Neural cell (in vitro differentiated cells): ENCODE measurements around the gene WNT7B. TPM values are rescaled to one million over a fixed set of nuclear protein-coding genes. Genes with fewer than 3 reads are reported as not detected.

Experiments used
- H2AFZ ChIP-seq: fragments of 200-600, 300-800 bp; sonication (generic), shearing (Covaris generic); 2 replicates; pipeline ENCODE4 v1.6.0; 2014; ENCODE audit warnings: low read depth, mild to moderate bottlenecking, antibody characterized with exemption, low read length, moderate library complexity
- H3F3A ChIP-seq: fragments of 200-600 bp; shearing (Covaris generic); 2 replicates; pipeline ENCODE4 v1.6.1; 2016; ENCODE audit warnings: mild to moderate bottlenecking, moderate library complexity, mixed read lengths, antibody characterized with exemption, low read length; ENCODE audit not compliant: insufficient read depth, poor library complexity, severe bottlenecking
- H3K27ac ChIP-seq: fragments of 200-600, 300-800 bp; sonication (generic), shearing (Covaris generic); 2 replicates; pipeline ENCODE4 v1.5.1; 2014; ENCODE audit warnings: mild to moderate bottlenecking, low read length, moderate library complexity
- H3K27me3 ChIP-seq: fragments of 300-800, 200-600 bp; sonication (generic), shearing (Covaris generic); 2 replicates; pipeline ENCODE4 v1.6.0; 2014; ENCODE audit warnings: mild to moderate bottlenecking, low read depth, low read length, moderate library complexity; ENCODE audit not compliant: insufficient read depth
- H3K36me3 ChIP-seq: fragments of 300-800, 200-600 bp; sonication (generic), shearing (Covaris generic); 2 replicates; pipeline ENCODE4 v1.5.1; 2014; ENCODE audit warnings: mild to moderate bottlenecking, antibody characterized with exemption, low read length, moderate library complexity; ENCODE audit not compliant: insufficient read depth
- H3K4me2 ChIP-seq: fragments of 300-800, 200-600 bp; sonication (generic), shearing (Covaris generic); 2 replicates; pipeline ENCODE4 v1.6.0; 2014; ENCODE audit warnings: mild to moderate bottlenecking, low read length
- H3K4me3 ChIP-seq: fragments of 300-800, 200-600 bp; sonication (generic), shearing (Covaris generic); 2 replicates; pipeline ENCODE4 v1.5.1; 2014; ENCODE audit warnings: mild to moderate bottlenecking, low read length, moderate library complexity
- H3K79me2 ChIP-seq: fragments of 200-600 bp; shearing (Covaris generic); replicated peaks from 2 replicates; pipeline ENCODE4 v1.6.0; 2014; ENCODE audit warnings: mild to moderate bottlenecking, low read length, moderate library complexity; ENCODE audit not compliant: insufficient read depth
- H3K9ac ChIP-seq: fragments of 300-800, 200-600 bp; sonication (generic), shearing (Covaris generic); 2 replicates; pipeline ENCODE4 v1.6.1; 2016; ENCODE audit warnings: mild to moderate bottlenecking, low read length, mixed read lengths
- H3K9me2 ChIP-seq: fragments of 200-600 bp; shearing (Covaris generic); 2 replicates; pipeline ENCODE4 v1.6.1; 2016; ENCODE audit warnings: mild to moderate bottlenecking, low read length, mixed read lengths; ENCODE audit not compliant: insufficient read depth
- H3K9me3 ChIP-seq: fragments of 200-600, 300-800 bp; sonication (generic), shearing (Covaris generic); 2 replicates; pipeline ENCODE4 v1.6.1; 2016; ENCODE audit warnings: mild to moderate bottlenecking, mixed run types, low read length, moderate library complexity, mixed read lengths
- H4K20me1 ChIP-seq: fragments of 200-600 bp; shearing (Covaris generic); 2 replicates; pipeline ENCODE4 v1.6.1; 2016; ENCODE audit warnings: mild to moderate bottlenecking, mixed run types; ENCODE audit not compliant: insufficient read depth
- EP300 ChIP-seq: fragments of 450-650 bp; conservative IDR thresholded peaks from 2 replicates; pipeline ENCODE4 v1.6.1; 2014; ENCODE audit warnings: antibody characterized with exemption, mild to moderate bottlenecking, moderate library complexity; ENCODE audit not compliant: poor library complexity, severe bottlenecking
- EZH2 ChIP-seq: fragments of 200-600, 300-800 bp; shearing (Covaris generic), sonication (generic); IDR thresholded peaks from 2 replicates; pipeline ENCODE4 v1.6.1; 2014; ENCODE audit warnings: antibody characterized with exemption, low read length, borderline replicate concordance, mild to moderate bottlenecking; ENCODE audit not compliant: insufficient read depth, poor library complexity, severe bottlenecking
- MXI1 ChIP-seq: fragments of 450-650 bp; conservative IDR thresholded peaks from 2 replicates; pipeline ENCODE4 v1.6.1; 2014; ENCODE audit warnings: antibody characterized with exemption, mild to moderate bottlenecking; ENCODE audit not compliant: poor library complexity, severe bottlenecking
- POLR2AphosphoS5 ChIP-seq: IDR thresholded peaks from 2 replicates; pipeline ENCODE4 v1.6.1; 2012
- RAD21 ChIP-seq: fragments of 450-650 bp; conservative IDR thresholded peaks from 2 replicates; pipeline ENCODE4 v1.6.1; 2014; ENCODE audit warnings: antibody characterized with exemption, mild to moderate bottlenecking, moderate library complexity
- REST ChIP-seq: IDR thresholded peaks from 2 replicates; pipeline ENCODE4 v1.6.1; 2012; ENCODE audit warnings: borderline replicate concordance
- SMC3 ChIP-seq: fragments of 450-650 bp; conservative IDR thresholded peaks from 2 replicates; pipeline ENCODE4 v1.6.1; 2014; ENCODE audit warnings: antibody characterized with exemption, mild to moderate bottlenecking, moderate library complexity; ENCODE audit not compliant: poor library complexity
- TAF1 ChIP-seq: IDR thresholded peaks from 2 replicates; pipeline ENCODE4 v1.6.1; 2012; ENCODE audit warnings: low read depth
- polyA plus RNA-seq: library from polyadenylated mRNA; depleted of rRNA; stranded (reverse); fragments of >200 nt; gene quantifications from 2 replicates; pipeline ENCODE4 v1.2.3, GENCODE V29; 2014
- TF ChIP-seq, protein P1 (sequence below): fragments of 450-650 bp; IDR thresholded peaks from 2 replicates; pipeline ENCODE4 v1.5.1; 2014; ENCODE audit warnings: antibody characterized with exemption, mild to moderate bottlenecking, moderate library complexity; ENCODE audit not compliant: poor library complexity, severe bottlenecking

The WNT7B gene
- polyA plus RNA-seq, 1 donor from 2014 or later: 0.16 TPM

- Histone ChIP-seq H3K4me3 (no peak overlapping the region), H3K27me3 (no peaks in the 10 kb centered on the region), H3K27ac (no peak overlapping the region), H3K9me2 (no peaks in the 10 kb centered on the region), H3F3A (no peaks in the 10 kb centered on the region), H3K79me2 (no peaks in the 10 kb centered on the region), H3K9me3 (no peaks in the 10 kb centered on the region), H4K20me1 (no peaks in the 10 kb centered on the region), H3K9ac (no peak overlapping the region), H3K36me3 (no peaks in the 10 kb centered on the region), H2AFZ (no peak overlapping the region), H3K4me2 (no peak overlapping the region)
- TF ChIP-seq EZH2 (no peak), EP300 (no peak), MXI1 (no peak), REST (no peak), RAD21 (no peak), TAF1 (no peak), SMC3 (no peak), POLR2AphosphoS5 (no peak)
- TF ChIP-seq, protein P1, sequence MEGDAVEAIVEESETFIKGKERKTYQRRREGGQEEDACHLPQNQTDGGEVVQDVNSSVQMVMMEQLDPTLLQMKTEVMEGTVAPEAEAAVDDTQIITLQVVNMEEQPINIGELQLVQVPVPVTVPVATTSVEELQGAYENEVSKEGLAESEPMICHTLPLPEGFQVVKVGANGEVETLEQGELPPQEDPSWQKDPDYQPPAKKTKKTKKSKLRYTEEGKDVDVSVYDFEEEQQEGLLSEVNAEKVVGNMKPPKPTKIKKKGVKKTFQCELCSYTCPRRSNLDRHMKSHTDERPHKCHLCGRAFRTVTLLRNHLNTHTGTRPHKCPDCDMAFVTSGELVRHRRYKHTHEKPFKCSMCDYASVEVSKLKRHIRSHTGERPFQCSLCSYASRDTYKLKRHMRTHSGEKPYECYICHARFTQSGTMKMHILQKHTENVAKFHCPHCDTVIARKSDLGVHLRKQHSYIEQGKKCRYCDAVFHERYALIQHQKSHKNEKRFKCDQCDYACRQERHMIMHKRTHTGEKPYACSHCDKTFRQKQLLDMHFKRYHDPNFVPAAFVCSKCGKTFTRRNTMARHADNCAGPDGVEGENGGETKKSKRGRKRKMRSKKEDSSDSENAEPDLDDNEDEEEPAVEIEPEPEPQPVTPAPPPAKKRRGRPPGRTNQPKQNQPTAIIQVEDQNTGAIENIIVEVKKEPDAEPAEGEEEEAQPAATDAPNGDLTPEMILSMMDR: no peak
These were observed 42.8 kb downstream of the WNT7B start for GRCh38 chr22:45934168-45934564.

DNA sequence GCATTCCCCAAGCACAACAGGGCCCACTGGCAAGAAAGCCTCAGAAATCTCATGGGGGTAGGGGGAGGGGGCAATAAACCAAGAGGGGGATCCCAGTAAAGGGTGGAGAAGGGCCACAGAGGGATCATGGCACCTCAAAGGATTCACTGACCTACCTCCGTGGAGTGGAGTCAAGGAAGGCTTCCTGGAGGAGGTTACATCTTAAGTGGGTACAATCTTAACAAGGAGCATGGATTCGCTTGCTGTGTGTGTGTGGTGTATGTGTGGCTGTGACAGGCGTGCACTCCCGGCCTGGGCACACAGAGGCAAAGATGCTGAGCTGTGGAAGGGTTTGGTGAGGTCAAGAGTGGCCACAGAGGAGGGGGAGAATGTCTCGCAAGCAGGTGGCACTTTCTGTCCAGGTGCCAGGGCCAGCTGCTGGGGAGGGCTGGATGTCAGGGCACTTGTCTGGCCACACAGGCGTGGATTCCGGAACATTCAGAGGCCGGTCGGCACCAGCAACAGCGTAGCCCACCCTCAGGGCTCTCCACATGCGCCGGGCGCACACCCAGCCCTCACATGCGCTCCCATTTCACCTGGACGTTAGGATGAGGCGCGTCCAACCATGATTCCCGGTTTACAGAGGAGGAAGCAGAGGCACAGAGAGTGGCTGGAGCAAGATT is 43.3 kb downstream of the WNT7B start:
- Histone ChIP-seq H3K4me2 (no peak overlapping the region), H3K9ac (no peak overlapping the region), H3K4me3 (no peak overlapping the region), H3F3A (no peaks in the 10 kb centered on the region), H3K27me3 (no peaks in the 10 kb centered on the region), H2AFZ (no peak overlapping the region), H3K27ac (no peak overlapping the region), H4K20me1 (no peaks in the 10 kb centered on the region), H3K79me2 (no peaks in the 10 kb centered on the region), H3K36me3 (no peaks in the 10 kb centered on the region), H3K9me3 (no peaks in the 10 kb centered on the region), H3K9me2 (no peaks in the 10 kb centered on the region)
- TF ChIP-seq EZH2 (no peak), MXI1 (no peak), REST (no peak), RAD21 (no peak), SMC3 (no peak), EP300 (no peak), POLR2AphosphoS5 (no peak), TAF1 (no peak)
- TF ChIP-seq, protein P1: no peak
